ENCODE results near the gene SLC8B1. TPM values are rescaled to one million over a fixed set of nuclear protein-coding genes. Genes with fewer than 3 reads are reported as not detected.

SLC8B1 gene
- total and polyA plus RNA-seq, 8 donors, result 10.5 to 40.1 (median 12.9) TPM

GRCh38 chr12:113295886-113296556, 38.9 kb downstream of the SLC8B1 start:
- Histone ChIP-seq H3K36me3 (peaks cover 0 to 95% of the 10 kb centered on the region in 2 donors), H3K4me1 (peaks cover 12 to 16% of the 10 kb centered on the region in 2 donors), H3K9me3 (no peaks in the 10 kb centered on the region), H3K4me3 (no peak overlapping the region), H3K27me3 (no peaks in the 10 kb centered on the region), H3K27ac (no peak overlapping the region)
- no peak for TF ChIP-seq CTCF (IDR thresholded peaks at IDR 0.05)
- DNase-seq (peak in 1 of 4 donors; percentile 73), ATAC-seq (no peak)
- intact Hi-C loops (cut with DNase I), result no loop called here

GRCh38 chr12:113293100-113293499, 41.8 kb downstream of the SLC8B1 start:
- Histone ChIP-seq H3K4me3 (no peak overlapping the region), H3K27me3 (no peaks in the 10 kb centered on the region), H3K4me1 (no peaks in the 10 kb centered on the region), H3K9me3 (no peaks in the 10 kb centered on the region), H3K27ac (no peak overlapping the region), H3K36me3 (peaks cover 0 to 96% of the 10 kb centered on the region in 2 donors)
- ATAC-seq (no peak), DNase-seq (no peak)
- intact Hi-C loops (cut with DNase I), result no loop called here
- TF ChIP-seq CTCF (IDR thresholded peaks at IDR 0.05), result no peak

DNA sequence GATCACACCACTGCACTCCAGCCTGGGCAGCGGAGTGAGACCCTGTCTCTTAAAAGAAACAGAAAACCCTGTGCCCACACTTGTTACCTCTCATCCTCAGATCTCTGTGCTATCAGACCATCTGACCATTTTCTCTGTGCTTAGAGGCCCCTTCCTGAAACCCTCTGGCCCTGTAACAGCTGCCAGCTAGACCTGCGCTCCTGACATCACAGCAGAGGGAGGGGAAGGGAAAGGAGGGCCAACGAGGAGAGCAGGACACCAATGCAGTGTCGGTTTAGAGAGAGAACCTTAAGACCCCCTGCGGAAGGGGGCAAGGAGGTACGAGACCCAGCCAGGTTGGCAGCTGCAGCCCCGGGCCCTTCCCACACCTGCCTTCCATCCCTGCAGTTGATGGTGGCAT, 42.4 kb downstream of the SLC8B1 start:
- peaks cover 0 to 97% of the 10 kb centered on the region in 2 donors for H3K36me3 ChIP-seq

GRCh38 chr12:113292091-113292490, 42.8 kb downstream of the SLC8B1 start:
- no peak for DNase-seq
- no peak for ATAC-seq
- H3K27me3 ChIP-seq, result no peaks in the 10 kb centered on the region
- H3K9me3 ChIP-seq, result no peaks in the 10 kb centered on the region
- no peak overlapping the region for H3K4me3 ChIP-seq
- intact Hi-C loops (cut with DNase I), result no loop called here
- no peaks in the 10 kb centered on the region for H3K4me1 ChIP-seq
- no peak overlapping the region for H3K27ac ChIP-seq
- peaks cover 0 to 97% of the 10 kb centered on the region in 2 donors for H3K36me3 ChIP-seq
- TF ChIP-seq CTCF (IDR thresholded peaks at IDR 0.05), result no peak

More for the DNA sequence above, 42.4 kb downstream of the SLC8B1 start:
- Histone ChIP-seq H3K9me3 (no peaks in the 10 kb centered on the region), H3K4me3 (no peak overlapping the region), H3K4me1 (no peaks in the 10 kb centered on the region), H3K27me3 (no peaks in the 10 kb centered on the region), H3K27ac (no peak overlapping the region)
- DNase-seq (no peak), ATAC-seq (no peak)
- no peak for TF ChIP-seq CTCF (IDR thresholded peaks at IDR 0.05)
- intact Hi-C loops (cut with DNase I), result no loop called here

GRCh38 chr12:113291586-113291985, 43.3 kb downstream of the SLC8B1 start:
- Histone ChIP-seq H3K27me3 (no peaks in the 10 kb centered on the region), H3K4me1 (no peaks in the 10 kb centered on the region), H3K36me3 (peaks cover 0 to 97% of the 10 kb centered on the region in 2 donors), H3K27ac (no peak overlapping the region), H3K4me3 (no peak overlapping the region), H3K9me3 (no peaks in the 10 kb centered on the region)
- no peak for DNase-seq
- ATAC-seq, result no peak
- no peak for TF ChIP-seq CTCF (IDR thresholded peaks at IDR 0.05)
- intact Hi-C loops (cut with DNase I), result no loop called here

Data from left lung (tissue), 10 donors.